WTC11 (cell line): Measurements from ENCODE around the gene TCEANC2. TPM values are rescaled to one million over a fixed set of nuclear protein-coding genes. Genes with fewer than 3 reads are reported as not detected.
A peak's percentile ranks its signal among the peaks of the same experiment; 100 is the strongest.

Source experiments
- ARID4B ChIP-seq: sonication (generic); formaldehyde crosslinking; IDR thresholded peaks from 2 replicates; pipeline ENCODE4 v1.8.0; 2023; ENCODE audit warnings: missing genetic modification reagents, mild to moderate bottlenecking, borderline replicate concordance
- ATF6 ChIP-seq: sonication (generic); formaldehyde crosslinking; IDR thresholded peaks from 2 replicates; pipeline ENCODE4 v1.8.1; 2023; ENCODE audit warnings: mild to moderate bottlenecking, missing genetic modification reagents
- ELF4 ChIP-seq: sonication (generic); formaldehyde crosslinking; IDR thresholded peaks from 2 replicates; pipeline ENCODE4 v1.8.1; 2022; ENCODE audit warnings: low read depth, mild to moderate bottlenecking, moderate library complexity, missing genetic modification reagents
- FOXJ3 ChIP-seq: sonication (generic); formaldehyde crosslinking; IDR thresholded peaks from 2 replicates; pipeline ENCODE4 v1.9.0; 2021; ENCODE audit warnings: missing genetic modification reagents, mild to moderate bottlenecking, borderline replicate concordance
- FOXP4 ChIP-seq: sonication (generic); formaldehyde crosslinking; IDR thresholded peaks from 2 replicates; pipeline ENCODE4 v1.8.0; 2022; ENCODE audit warnings: mild to moderate bottlenecking, missing genetic modification reagents
- GTF2I ChIP-seq: fragments of 250-450 bp; sonication (Bioruptor Pico); conservative IDR thresholded peaks from 2 replicates; pipeline ENCODE4 v1.4.0; 2021; ENCODE audit warnings: mild to moderate bottlenecking
- IRF2 ChIP-seq: sonication (generic); formaldehyde crosslinking; IDR thresholded peaks from 2 replicates; pipeline ENCODE4 v1.8.0; 2022; ENCODE audit warnings: low read depth, missing genetic modification reagents, borderline replicate concordance
- JAZF1 ChIP-seq: fragments of 250-450 bp; sonication (Bioruptor Pico); IDR thresholded peaks from 2 replicates; pipeline ENCODE4 v1.9.0; 2021; ENCODE audit warnings: moderate library complexity, mild to moderate bottlenecking, inconsistent platforms
- KAT7 ChIP-seq: sonication (generic); formaldehyde crosslinking; IDR thresholded peaks from 2 replicates; pipeline ENCODE4 v1.8.1; 2023; ENCODE audit warnings: missing genetic modification reagents, mild to moderate bottlenecking, borderline replicate concordance
- SMAD4 ChIP-seq: sonication (generic); formaldehyde crosslinking; IDR thresholded peaks from 2 replicates; pipeline ENCODE4 v1.8.0; 2022; ENCODE audit warnings: mild to moderate bottlenecking, missing genetic modification reagents
- ZNF138 ChIP-seq: sonication (generic); formaldehyde crosslinking; conservative IDR thresholded peaks from 2 replicates; pipeline ENCODE4 v1.8.1; 2022; ENCODE audit warnings: mild to moderate bottlenecking, moderate library complexity, missing genetic modification reagents
- ZNF396 ChIP-seq: fragments of 250-450 bp; sonication (Bioruptor Pico); IDR thresholded peaks from 2 replicates; pipeline ENCODE4 v1.8.0; 2021; ENCODE audit warnings: mild to moderate bottlenecking, moderate library complexity, borderline replicate concordance
- ZNF416 ChIP-seq: fragments of 250-450 bp; sonication (Bioruptor Pico); IDR thresholded peaks from 2 replicates; pipeline ENCODE4 v1.9.0; 2021; ENCODE audit warnings: mild to moderate bottlenecking, inconsistent platforms
- total RNA-seq: library from RNA; stranded (reverse); gene quantifications from 3 replicates; pipeline ENCODE4 v1.2.3, GENCODE V29; 2021
- TF ChIP-seq, protein P1 (sequence below): fragments of 250-450 bp; sonication (Bioruptor Pico); IDR thresholded peaks from 2 replicates; pipeline ENCODE4 v1.9.0; 2021; ENCODE audit warnings: mild to moderate bottlenecking
- TF ChIP-seq, protein P2 (sequence below): fragments of 250-450 bp; sonication (Bioruptor Pico); IDR thresholded peaks from 2 replicates; pipeline ENCODE4 v1.9.0; 2021; ENCODE audit warnings: mild to moderate bottlenecking, borderline replicate concordance
- TF ChIP-seq, protein P3 (sequence below): sonication (generic); formaldehyde crosslinking; IDR thresholded peaks from 2 replicates; pipeline ENCODE4 v1.8.0; 2022; ENCODE audit warnings: mild to moderate bottlenecking, missing genetic modification reagents
- TF ChIP-seq, protein P4 (sequence below): fragments of 250-450 bp; sonication (Bioruptor Pico); IDR thresholded peaks from 2 replicates; pipeline ENCODE4 v1.9.0; 2021; ENCODE audit warnings: moderate library complexity, mild to moderate bottlenecking, inconsistent platforms, borderline replicate concordance
- TF ChIP-seq, protein P5 (sequence below): sonication (generic); formaldehyde crosslinking; conservative IDR thresholded peaks from 2 replicates; pipeline ENCODE4 v1.8.1; 2022; ENCODE audit warnings: mild to moderate bottlenecking, missing genetic modification reagents
- TF ChIP-seq, protein P6 (sequence below): sonication (generic); formaldehyde crosslinking; IDR thresholded peaks from 2 replicates; pipeline ENCODE4 v1.8.1; 2022; ENCODE audit warnings: mild to moderate bottlenecking, moderate library complexity, missing genetic modification reagents
- TF ChIP-seq, protein P7 (sequence below): sonication (generic); formaldehyde crosslinking; IDR thresholded peaks from 2 replicates; pipeline ENCODE4 v1.8.1; 2023; ENCODE audit warnings: mild to moderate bottlenecking, missing genetic modification reagents, moderate library complexity

Gene TCEANC2
- total RNA-seq, 1 experiment from 2014 or later = 6.3 TPM

DNA sequence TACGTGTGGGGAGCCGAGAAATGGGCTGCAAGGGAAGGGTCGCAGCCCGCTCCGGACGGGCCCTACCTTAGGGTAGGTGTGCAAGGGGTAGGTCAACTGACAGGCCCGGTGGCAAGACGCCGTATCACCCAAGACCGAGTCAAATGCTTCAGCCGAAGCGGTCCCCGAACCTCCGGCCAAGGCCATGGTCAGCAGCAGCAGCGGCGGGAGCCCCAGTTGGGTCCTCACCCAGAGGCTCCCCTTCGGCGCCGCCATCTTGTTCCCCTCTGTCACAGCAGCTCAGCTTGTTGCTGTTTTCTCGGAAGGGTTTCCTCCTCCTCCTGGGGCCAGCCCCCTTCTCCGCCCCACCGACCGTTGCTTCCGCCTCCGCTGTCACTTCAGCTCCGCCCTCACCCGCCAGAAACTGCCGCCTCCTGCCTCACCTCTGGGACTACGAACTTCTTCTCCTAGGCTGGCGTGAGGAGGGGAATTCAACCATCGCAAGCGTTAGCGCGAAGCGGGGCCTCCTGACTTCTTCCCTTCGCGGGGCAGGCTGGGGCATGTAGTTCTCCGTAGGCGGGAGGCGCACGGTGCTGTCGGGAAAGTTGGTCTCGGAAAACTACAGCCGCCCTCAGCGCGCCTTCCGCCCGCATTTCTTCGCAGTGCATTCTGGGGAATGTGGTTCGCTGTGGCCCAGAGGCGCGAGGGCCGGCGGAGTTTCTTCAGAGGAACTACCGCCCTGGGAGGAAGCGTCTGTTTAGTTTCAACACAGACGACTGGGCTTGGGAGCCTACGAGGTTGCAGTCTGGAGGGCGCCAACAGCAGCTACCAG lies at the start of gene TCEANC2, which contains the start of gene TMEM59 (continued):
- TF ChIP-seq ATF6 (CRISPR knock-in tag) = no peak
- TF ChIP-seq, protein P1, sequence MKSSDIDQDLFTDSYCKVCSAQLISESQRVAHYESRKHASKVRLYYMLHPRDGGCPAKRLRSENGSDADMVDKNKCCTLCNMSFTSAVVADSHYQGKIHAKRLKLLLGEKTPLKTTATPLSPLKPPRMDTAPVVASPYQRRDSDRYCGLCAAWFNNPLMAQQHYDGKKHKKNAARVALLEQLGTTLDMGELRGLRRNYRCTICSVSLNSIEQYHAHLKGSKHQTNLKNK (CRISPR knock-in tag) = no peak
- TF ChIP-seq KAT7 (CRISPR knock-in tag) = peak; percentile 76; the same call in 1 of the 2 replicates
- no peak for TF ChIP-seq GTF2I
- TF ChIP-seq ZNF416 = no peak; the same call in 1 of the 2 replicates
- TF ChIP-seq FOXJ3 (CRISPR knock-in tag) = no peak
- TF ChIP-seq FOXP4 = no peak
- TF ChIP-seq, protein P2, sequence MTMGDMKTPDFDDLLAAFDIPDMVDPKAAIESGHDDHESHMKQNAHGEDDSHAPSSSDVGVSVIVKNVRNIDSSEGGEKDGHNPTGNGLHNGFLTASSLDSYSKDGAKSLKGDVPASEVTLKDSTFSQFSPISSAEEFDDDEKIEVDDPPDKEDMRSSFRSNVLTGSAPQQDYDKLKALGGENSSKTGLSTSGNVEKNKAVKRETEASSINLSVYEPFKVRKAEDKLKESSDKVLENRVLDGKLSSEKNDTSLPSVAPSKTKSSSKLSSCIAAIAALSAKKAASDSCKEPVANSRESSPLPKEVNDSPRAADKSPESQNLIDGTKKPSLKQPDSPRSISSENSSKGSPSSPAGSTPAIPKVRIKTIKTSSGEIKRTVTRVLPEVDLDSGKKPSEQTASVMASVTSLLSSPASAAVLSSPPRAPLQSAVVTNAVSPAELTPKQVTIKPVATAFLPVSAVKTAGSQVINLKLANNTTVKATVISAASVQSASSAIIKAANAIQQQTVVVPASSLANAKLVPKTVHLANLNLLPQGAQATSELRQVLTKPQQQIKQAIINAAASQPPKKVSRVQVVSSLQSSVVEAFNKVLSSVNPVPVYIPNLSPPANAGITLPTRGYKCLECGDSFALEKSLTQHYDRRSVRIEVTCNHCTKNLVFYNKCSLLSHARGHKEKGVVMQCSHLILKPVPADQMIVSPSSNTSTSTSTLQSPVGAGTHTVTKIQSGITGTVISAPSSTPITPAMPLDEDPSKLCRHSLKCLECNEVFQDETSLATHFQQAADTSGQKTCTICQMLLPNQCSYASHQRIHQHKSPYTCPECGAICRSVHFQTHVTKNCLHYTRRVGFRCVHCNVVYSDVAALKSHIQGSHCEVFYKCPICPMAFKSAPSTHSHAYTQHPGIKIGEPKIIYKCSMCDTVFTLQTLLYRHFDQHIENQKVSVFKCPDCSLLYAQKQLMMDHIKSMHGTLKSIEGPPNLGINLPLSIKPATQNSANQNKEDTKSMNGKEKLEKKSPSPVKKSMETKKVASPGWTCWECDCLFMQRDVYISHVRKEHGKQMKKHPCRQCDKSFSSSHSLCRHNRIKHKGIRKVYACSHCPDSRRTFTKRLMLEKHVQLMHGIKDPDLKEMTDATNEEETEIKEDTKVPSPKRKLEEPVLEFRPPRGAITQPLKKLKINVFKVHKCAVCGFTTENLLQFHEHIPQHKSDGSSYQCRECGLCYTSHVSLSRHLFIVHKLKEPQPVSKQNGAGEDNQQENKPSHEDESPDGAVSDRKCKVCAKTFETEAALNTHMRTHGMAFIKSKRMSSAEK (CRISPR knock-in tag) = no peak
- TF ChIP-seq, protein P3, sequence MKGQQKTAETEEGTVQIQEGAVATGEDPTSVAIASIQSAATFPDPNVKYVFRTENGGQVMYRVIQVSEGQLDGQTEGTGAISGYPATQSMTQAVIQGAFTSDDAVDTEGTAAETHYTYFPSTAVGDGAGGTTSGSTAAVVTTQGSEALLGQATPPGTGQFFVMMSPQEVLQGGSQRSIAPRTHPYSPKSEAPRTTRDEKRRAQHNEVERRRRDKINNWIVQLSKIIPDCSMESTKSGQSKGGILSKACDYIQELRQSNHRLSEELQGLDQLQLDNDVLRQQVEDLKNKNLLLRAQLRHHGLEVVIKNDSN (CRISPR knock-in tag) = peak; percentile 81
- TF ChIP-seq JAZF1 (CRISPR knock-in tag) = no peak
- TF ChIP-seq ZNF138 (CRISPR knock-in tag) = no peak
- no peak for TF ChIP-seq ELF4 (CRISPR knock-in tag)
- TF ChIP-seq, protein P4, sequence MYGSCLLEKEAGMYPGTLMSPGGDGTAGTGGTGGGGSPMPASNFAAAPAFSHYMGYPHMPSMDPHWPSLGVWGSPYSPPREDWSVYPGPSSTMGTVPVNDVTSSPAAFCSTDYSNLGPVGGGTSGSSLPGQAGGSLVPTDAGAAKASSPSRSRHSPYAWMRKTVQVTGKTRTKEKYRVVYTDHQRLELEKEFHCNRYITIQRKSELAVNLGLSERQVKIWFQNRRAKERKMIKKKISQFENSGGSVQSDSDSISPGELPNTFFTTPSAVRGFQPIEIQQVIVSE (CRISPR knock-in tag) = no peak
- no peak for TF ChIP-seq SMAD4 (CRISPR knock-in tag)
- TF ChIP-seq ZNF396 (CRISPR knock-in tag) = no peak
- TF ChIP-seq, protein P5, sequence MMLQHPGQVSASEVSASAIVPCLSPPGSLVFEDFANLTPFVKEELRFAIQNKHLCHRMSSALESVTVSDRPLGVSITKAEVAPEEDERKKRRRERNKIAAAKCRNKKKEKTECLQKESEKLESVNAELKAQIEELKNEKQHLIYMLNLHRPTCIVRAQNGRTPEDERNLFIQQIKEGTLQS (CRISPR knock-in tag) = no peak
- TF ChIP-seq, protein P6, sequence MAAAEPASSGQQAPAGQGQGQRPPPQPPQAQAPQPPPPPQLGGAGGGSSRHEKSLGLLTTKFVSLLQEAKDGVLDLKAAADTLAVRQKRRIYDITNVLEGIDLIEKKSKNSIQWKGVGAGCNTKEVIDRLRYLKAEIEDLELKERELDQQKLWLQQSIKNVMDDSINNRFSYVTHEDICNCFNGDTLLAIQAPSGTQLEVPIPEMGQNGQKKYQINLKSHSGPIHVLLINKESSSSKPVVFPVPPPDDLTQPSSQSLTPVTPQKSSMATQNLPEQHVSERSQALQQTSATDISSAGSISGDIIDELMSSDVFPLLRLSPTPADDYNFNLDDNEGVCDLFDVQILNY = no peak
- no peak for TF ChIP-seq IRF2 (CRISPR knock-in tag)
- TF ChIP-seq, protein P7, sequence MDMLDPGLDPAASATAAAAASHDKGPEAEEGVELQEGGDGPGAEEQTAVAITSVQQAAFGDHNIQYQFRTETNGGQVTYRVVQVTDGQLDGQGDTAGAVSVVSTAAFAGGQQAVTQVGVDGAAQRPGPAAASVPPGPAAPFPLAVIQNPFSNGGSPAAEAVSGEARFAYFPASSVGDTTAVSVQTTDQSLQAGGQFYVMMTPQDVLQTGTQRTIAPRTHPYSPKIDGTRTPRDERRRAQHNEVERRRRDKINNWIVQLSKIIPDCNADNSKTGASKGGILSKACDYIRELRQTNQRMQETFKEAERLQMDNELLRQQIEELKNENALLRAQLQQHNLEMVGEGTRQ (CRISPR knock-in tag) = no peak; the same call in none of the 2 replicates
- TF ChIP-seq ARID4B (CRISPR knock-in tag) = peak; percentile 73; the same call in 1 of the 2 replicates
